Stomach smooth muscle (tissue), 2 donors: ENCODE results near the gene SPEG.
A peak's percentile ranks its signal among the peaks of the same experiment; 100 is the strongest.
"Not testable (repeated sequence)": the region's sequence is repeated elsewhere in the genome, so short reads cannot be mapped to it uniquely, and the experiment has no call there.

Experiments used
- H3K27ac ChIP-seq: one replicate; pipeline ENCODE4 v1.7.0; 2013; ENCODE audit warnings: mild to moderate bottlenecking, low read length, inconsistent platforms
- H3K27me3 ChIP-seq, 2 donors: one replicate each; pipeline ENCODE4 v1.7.0; 2013; ENCODE audit warnings: low read length in 2 of 2; ENCODE audit not compliant: insufficient read depth in 2 of 2, control insufficient read depth in 1 of 2
- H3K36me3 ChIP-seq, 2 donors: one replicate each; pipeline ENCODE4 v1.7.0; 2013; ENCODE audit warnings: low read length in 2 of 2; ENCODE audit not compliant: control insufficient read depth in 2 of 2, insufficient read depth in 2 of 2
- H3K4me1 ChIP-seq: one replicate; pipeline ENCODE4 v1.7.0; 2013; ENCODE audit warnings: low read length; ENCODE audit not compliant: control insufficient read depth, insufficient read depth
- H3K4me3 ChIP-seq, 2 donors: one replicate each; pipeline ENCODE4 v1.7.0; 2013; ENCODE audit warnings: low read length in 2 of 2
- H3K9ac ChIP-seq, 2 donors: one replicate each; pipeline ENCODE4 v1.7.0; 2013; ENCODE audit warnings: low read length in 2 of 2, mild to moderate bottlenecking in 1 of 2
- H3K9me3 ChIP-seq, 2 donors: one replicate each; pipeline ENCODE4 v1.7.0; 2013; ENCODE audit warnings: low read length in 2 of 2; ENCODE audit not compliant: control insufficient read depth in 2 of 2
- donor health status: healthy.
- donor health status: Pancreatic carcinoma.

The SPEG gene

GRCh38 chr2:219405451-219405850 is 29.2 kb upstream of the SPEG start:
- H3K4me1 ChIP-seq = peaks cover 67% of the 10 kb centered on the region
- H3K4me3 ChIP-seq = peak overlapping the region; percentile 1 to 55
- no peaks in the 10 kb centered on the region for H3K36me3 ChIP-seq
- peak overlapping the region; percentile 56 to 72 for H3K9ac ChIP-seq
- H3K27me3 ChIP-seq = no peaks in the 10 kb centered on the region
- peak overlapping the region; percentile 98 for H3K27ac ChIP-seq
- H3K9me3 ChIP-seq = no peaks in the 10 kb centered on the region

DNA sequence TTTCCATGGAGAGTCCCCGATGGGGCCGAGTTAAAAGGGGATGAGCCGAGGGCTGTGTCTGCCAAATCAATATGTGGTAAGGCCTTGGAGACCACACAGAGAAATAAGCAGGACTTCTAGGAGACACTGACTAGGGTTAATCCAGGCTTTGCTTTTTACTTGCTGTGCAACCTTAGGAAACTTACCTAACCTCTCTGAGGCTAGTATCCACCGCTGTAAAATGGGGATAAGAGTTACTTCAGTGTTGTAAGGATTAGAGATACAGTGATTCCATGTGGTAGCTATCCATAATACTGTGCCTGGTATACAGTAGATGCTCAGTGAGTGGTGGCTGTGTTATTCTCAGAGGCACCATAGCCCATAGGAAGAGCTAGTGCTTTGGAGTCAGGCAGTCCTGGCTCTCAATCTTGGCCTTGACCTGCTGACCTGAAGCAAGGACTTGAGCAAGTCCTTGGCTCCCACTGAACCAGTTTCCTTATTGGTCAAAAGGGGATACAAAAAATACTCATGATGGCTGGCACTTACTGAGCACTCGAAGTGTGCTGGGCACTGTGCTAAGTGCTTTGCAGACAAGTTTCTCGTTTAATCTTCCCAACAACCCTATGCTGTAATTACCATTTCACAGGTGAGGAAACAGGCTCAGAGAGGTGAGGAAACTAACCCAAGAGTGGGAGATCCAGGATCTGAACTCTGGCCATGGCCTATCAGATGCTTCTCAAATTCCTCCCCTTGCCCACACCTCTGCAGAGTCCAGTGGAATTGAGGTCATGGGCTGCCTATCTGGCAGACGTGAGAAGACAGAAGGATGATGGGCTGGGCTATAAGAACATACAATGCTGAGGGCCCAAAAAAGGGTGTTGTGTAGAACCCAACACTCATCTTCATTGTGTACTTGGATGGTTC is 28.4 kb upstream of the SPEG start:
- H3K9ac ChIP-seq = peak overlapping the region; percentile 56 to 72
- H3K27ac ChIP-seq = peak overlapping the region; percentile 98
- H3K27me3 ChIP-seq = no peaks in the 10 kb centered on the region
- H3K36me3 ChIP-seq = no peaks in the 10 kb centered on the region
- H3K4me3 ChIP-seq = peak overlapping the region; percentile 22 to 55
- no peaks in the 10 kb centered on the region for H3K9me3 ChIP-seq
- H3K4me1 ChIP-seq = peaks cover 67% of the 10 kb centered on the region

- Histone ChIP-seq H3K4me3 (peak overlapping the region; percentile 22 to 55), H3K9ac (peak overlapping the region; percentile 72 to 88), H3K27me3 (no peaks in the 10 kb centered on the region), H3K4me1 (peaks cover 67% of the 10 kb centered on the region), H3K9me3 (peaks cover 0 to 3% of the 10 kb centered on the region in 2 donors), H3K27ac (peak overlapping the region; percentile 98), H3K36me3 (no peaks in the 10 kb centered on the region)
These were observed 27.8 kb upstream of the SPEG start for GRCh38 chr2:219406861-219407230.

DNA sequence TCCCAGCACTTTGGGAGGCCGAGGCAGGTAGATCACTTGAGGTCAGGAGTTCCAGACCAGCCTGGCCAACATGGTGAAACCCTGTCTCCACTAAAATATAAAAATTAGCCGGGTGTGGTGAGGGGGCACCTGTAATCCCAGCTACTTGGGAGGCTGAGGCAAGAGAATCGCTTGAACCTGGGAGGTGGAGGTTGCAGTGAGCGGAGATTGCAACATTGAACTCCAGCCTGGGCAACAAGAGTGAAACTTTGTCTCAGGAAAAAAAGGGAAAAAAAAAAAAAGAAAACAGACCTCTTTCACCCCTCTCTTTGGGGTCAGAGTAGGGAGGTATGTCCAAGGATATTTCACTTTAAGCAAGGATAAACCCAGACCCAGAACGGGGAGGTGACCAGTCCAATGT is 27.3 kb upstream of the SPEG start:
- peak overlapping the region; percentile 72 to 88 for H3K9ac ChIP-seq
- not testable (repeated sequence) for H3K36me3 ChIP-seq, H3K9me3 ChIP-seq, H3K4me3 ChIP-seq, H3K27me3 ChIP-seq
- peak overlapping the region; percentile 98 for H3K27ac ChIP-seq
- H3K4me1 ChIP-seq = peaks cover 67% of the 10 kb centered on the region

- Histone ChIP-seq H3K4me1 (peaks cover 64% of the 10 kb centered on the region), H3K9me3 (peaks cover 0 to 3% of the 10 kb centered on the region in 2 donors), H3K9ac (peak overlapping the region; percentile 72 to 88), H3K27ac (peak overlapping the region; percentile 98), H3K36me3 (no peaks in the 10 kb centered on the region), H3K27me3 (no peaks in the 10 kb centered on the region), H3K4me3 (peak overlapping the region; percentile 40 to 57)
These were observed 26.4 kb upstream of the SPEG start for GRCh38 chr2:219408204-219408603.

GRCh38 chr2:219408631-219409030 is 26.0 kb upstream of the SPEG start:
- no peaks in the 10 kb centered on the region for H3K36me3 ChIP-seq
- H3K9me3 ChIP-seq = peaks cover 0 to 3% of the 10 kb centered on the region in 2 donors
- no peaks in the 10 kb centered on the region for H3K27me3 ChIP-seq
- H3K4me3 ChIP-seq = peak overlapping the region in 1 of 2 donors; percentile 15
- H3K27ac ChIP-seq = peak overlapping the region; percentile 98
- H3K9ac ChIP-seq = peak overlapping the region; percentile 72 to 88
- H3K4me1 ChIP-seq = peaks cover 63% of the 10 kb centered on the region

DNA sequence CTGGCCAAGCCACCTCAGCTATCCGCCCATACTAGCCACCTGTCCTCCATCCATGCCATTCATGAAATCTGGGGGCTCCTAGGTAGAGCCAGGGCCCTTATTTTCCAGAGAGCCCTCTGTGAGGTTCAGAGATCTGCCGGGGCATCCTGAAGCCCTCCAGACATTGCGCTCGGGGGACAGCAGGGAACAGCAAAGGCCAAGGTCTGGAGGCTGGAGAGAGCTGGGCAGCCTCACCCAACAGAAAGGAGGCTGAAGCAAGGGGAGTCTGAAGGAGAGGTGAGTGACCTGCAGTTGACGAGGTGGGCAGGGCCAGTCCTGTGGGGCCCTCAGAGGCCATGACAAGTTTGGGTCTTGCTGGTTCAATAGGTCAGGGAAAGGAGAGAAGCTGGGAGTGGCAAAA is 25.0 kb upstream of the SPEG start:
- Histone ChIP-seq H3K27ac (peak overlapping the region; percentile 98), H3K36me3 (no peaks in the 10 kb centered on the region)

GRCh38 chr2:219410390-219410789 is 24.3 kb upstream of the SPEG start:
- H3K27ac ChIP-seq = peak overlapping the region; percentile 98
- H3K9me3 ChIP-seq = peaks cover 0 to 3% of the 10 kb centered on the region in 2 donors
- H3K9ac ChIP-seq = no peak overlapping the region
- H3K4me3 ChIP-seq = no peak overlapping the region
- no peaks in the 10 kb centered on the region for H3K36me3 ChIP-seq
- H3K4me1 ChIP-seq = peaks cover 50% of the 10 kb centered on the region
- H3K27me3 ChIP-seq = no peaks in the 10 kb centered on the region

More for the DNA sequence above, 25.0 kb upstream of the SPEG start:
- Histone ChIP-seq H3K9ac (peak overlapping the region; percentile 58 to 88), H3K27me3 (no peaks in the 10 kb centered on the region), H3K4me3 (no peak overlapping the region), H3K4me1 (peaks cover 53% of the 10 kb centered on the region), H3K9me3 (peaks cover 0 to 3% of the 10 kb centered on the region in 2 donors)

DNA sequence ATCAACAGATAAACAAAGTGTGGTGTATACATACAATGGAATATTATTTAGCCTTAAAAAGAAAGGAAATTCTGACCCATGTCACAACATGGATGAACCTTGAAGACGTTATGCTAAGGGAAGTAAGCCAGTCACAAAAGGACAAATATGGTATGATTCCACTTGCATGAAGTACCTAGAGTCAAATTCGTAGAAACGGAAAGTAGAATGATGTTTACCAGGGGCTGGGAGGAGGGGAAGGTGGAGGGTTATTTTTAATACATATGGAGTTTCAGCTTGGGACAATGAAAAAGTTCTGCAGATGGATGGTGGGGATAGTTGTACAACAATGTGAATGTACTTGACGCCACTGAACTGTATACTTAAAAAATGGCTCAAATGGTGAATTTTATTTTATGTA is 19.8 kb upstream of the SPEG start:
- peaks cover 0 to 3% of the 10 kb centered on the region in 2 donors for H3K9me3 ChIP-seq
- peak overlapping the region in 1 of 2 donors; percentile 59 for H3K9ac ChIP-seq
- peaks cover under 1 to 8% of the 10 kb centered on the region in 2 donors for H3K36me3 ChIP-seq
- peaks cover 32% of the 10 kb centered on the region for H3K4me1 ChIP-seq
- peaks cover 0 to 3% of the 10 kb centered on the region in 2 donors for H3K27me3 ChIP-seq
- H3K27ac ChIP-seq = peak overlapping the region; percentile 98
- H3K4me3 ChIP-seq = no peak overlapping the region

DNA sequence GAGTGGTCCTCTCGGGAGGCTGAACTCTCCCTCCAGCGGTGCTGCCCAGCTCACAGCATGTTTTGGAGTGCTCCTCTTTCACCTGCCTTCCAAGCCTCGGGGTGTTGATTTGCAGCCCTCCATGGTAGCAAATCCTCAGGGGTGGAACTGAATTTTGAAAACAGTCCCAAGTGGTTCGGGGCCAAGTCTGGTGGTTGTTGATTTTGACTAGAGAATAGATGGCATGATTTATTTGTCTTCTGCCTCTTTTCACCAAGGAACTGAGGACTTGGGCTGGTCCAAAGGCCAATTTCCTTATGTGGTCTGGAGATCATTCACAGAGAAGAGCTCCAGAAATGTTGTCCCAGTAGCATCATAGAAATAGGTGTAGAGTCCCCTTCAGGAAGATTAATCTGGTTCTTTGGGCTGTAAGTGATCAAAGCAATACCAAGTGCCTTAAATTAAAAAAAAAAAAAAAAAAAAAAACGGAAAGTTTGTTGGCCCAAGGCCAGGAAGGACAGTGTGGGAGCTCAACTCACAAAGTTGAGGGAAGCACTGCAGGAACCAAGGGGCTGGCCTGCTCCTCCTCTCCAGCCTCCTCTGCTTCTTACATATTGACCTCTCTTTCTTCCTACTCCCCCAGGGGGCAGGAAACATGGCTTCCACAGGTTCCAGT is 18.9 kb upstream of the SPEG start:
- H3K4me3 ChIP-seq = peak overlapping the region in 1 of 2 donors; percentile 22
- peak overlapping the region; percentile 42 to 89 for H3K9ac ChIP-seq
- peak overlapping the region; percentile 98 for H3K27ac ChIP-seq
- peaks cover 31% of the 10 kb centered on the region for H3K4me1 ChIP-seq
- peaks cover 0 to 3% of the 10 kb centered on the region in 2 donors for H3K27me3 ChIP-seq
- peaks cover 0 to 3% of the 10 kb centered on the region in 2 donors for H3K9me3 ChIP-seq
- H3K36me3 ChIP-seq = peaks cover 9 to 17% of the 10 kb centered on the region in 2 donors
